ENCODE measurements around the gene ALPP.
"Not testable (repeated sequence)": the region's sequence is repeated elsewhere in the genome, so short reads cannot be mapped to it uniquely, and the experiment has no call there.

DNA sequence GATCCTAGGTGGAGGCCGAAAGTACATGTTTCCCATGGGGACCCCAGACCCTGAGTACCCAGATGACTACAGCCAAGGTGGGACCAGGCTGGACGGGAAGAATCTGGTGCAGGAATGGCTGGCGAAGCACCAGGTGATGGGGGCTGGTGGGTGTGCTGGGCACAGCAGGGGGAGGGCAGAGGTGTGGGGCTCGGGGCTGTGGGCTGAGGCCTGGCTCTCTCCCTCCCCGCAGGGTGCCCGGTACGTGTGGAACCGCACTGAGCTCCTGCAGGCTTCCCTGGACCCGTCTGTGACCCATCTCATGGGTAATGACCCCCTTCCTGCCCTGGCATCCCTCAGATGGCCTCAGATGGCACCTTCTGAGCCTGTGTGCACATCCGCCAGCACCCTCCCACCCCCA is 29.7 kb downstream of the ALPP start:
- not testable (repeated sequence) for TF ChIP-seq POLR2A (IDR thresholded peaks at IDR 0.05)
- TF ChIP-seq, protein P1, sequence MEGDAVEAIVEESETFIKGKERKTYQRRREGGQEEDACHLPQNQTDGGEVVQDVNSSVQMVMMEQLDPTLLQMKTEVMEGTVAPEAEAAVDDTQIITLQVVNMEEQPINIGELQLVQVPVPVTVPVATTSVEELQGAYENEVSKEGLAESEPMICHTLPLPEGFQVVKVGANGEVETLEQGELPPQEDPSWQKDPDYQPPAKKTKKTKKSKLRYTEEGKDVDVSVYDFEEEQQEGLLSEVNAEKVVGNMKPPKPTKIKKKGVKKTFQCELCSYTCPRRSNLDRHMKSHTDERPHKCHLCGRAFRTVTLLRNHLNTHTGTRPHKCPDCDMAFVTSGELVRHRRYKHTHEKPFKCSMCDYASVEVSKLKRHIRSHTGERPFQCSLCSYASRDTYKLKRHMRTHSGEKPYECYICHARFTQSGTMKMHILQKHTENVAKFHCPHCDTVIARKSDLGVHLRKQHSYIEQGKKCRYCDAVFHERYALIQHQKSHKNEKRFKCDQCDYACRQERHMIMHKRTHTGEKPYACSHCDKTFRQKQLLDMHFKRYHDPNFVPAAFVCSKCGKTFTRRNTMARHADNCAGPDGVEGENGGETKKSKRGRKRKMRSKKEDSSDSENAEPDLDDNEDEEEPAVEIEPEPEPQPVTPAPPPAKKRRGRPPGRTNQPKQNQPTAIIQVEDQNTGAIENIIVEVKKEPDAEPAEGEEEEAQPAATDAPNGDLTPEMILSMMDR (IDR thresholded peaks at IDR 0.05) = not testable (repeated sequence)

Data from testis (tissue), 2 donors.